RWPE2 (cell line): ENCODE measurements around the gene ATN1.

ENCODE experiments used
- ATAC-seq: fragments of 200-7000 bp; cut with Tn5 transposase; 3 replicates; pipeline ENCODE4 v1.9.1; 2021; ENCODE audit warnings: low read depth
- DNase-seq: peaks from one replicate; pipeline ENCODE4 v3.0.0-alpha.2; 2020; ENCODE audit warnings: low spot score
- H3K27ac ChIP-seq: fragments of 450-650 bp; 2 replicates; pipeline ENCODE4 v1.5.1; 2017; ENCODE audit warnings: mild to moderate bottlenecking; ENCODE audit not compliant: poor library complexity, severe bottlenecking
- H3K27me3 ChIP-seq: fragments of 250-450 bp; sonication (Bioruptor Pico); 2 replicates; pipeline ENCODE4 v1.5.1; 2021; ENCODE audit warnings: mild to moderate bottlenecking, moderate library complexity; ENCODE audit not compliant: insufficient read depth, poor library complexity, severe bottlenecking
- H3K36me3 ChIP-seq: fragments of 250-450 bp; sonication (Bioruptor Pico); 2 replicates; pipeline ENCODE4 v1.5.1; 2020; ENCODE audit warnings: low read depth, mild to moderate bottlenecking, moderate library complexity
- H3K4me1 ChIP-seq: fragments of 250-450 bp; sonication (Bioruptor Pico); 2 replicates; pipeline ENCODE4 v1.5.1; 2021; ENCODE audit warnings: mild to moderate bottlenecking, moderate library complexity; ENCODE audit not compliant: insufficient read depth, poor library complexity, severe bottlenecking
- H3K4me3 ChIP-seq: fragments of 250-450 bp; sonication (Bioruptor Pico); 2 replicates; pipeline ENCODE4 v1.5.1; 2021; ENCODE audit warnings: mild to moderate bottlenecking, moderate library complexity; ENCODE audit not compliant: severe bottlenecking
- H3K9me3 ChIP-seq: fragments of 250-450 bp; sonication (Bioruptor Pico); 2 replicates; pipeline ENCODE4 v1.5.1; 2021; ENCODE audit warnings: mild to moderate bottlenecking, moderate library complexity; ENCODE audit not compliant: severe bottlenecking
- CTCF ChIP-seq: fragments of 450-650 bp; IDR thresholded peaks from one replicate; pipeline ENCODE4 v1.5.1; 2017; ENCODE audit warnings: mild to moderate bottlenecking, moderate library complexity; ENCODE audit not compliant: poor library complexity, severe bottlenecking

ATN1 gene

GRCh38 chr12:6970096-6970527, 42.4 kb downstream of the ATN1 start:
- TF ChIP-seq CTCF: no peak
- peak overlapping the region; percentile 94 for H3K4me3 ChIP-seq
- H3K4me1 ChIP-seq: peaks cover 7% of the 10 kb centered on the region
- H3K36me3 ChIP-seq: peaks cover 73% of the 10 kb centered on the region
- peak overlapping the region; percentile 71 for H3K27ac ChIP-seq
- peak; percentile 64 for DNase-seq
- peak; percentile 51 for ATAC-seq
- H3K9me3 ChIP-seq: no peaks in the 10 kb centered on the region
- H3K27me3 ChIP-seq: no peaks in the 10 kb centered on the region

DNA sequence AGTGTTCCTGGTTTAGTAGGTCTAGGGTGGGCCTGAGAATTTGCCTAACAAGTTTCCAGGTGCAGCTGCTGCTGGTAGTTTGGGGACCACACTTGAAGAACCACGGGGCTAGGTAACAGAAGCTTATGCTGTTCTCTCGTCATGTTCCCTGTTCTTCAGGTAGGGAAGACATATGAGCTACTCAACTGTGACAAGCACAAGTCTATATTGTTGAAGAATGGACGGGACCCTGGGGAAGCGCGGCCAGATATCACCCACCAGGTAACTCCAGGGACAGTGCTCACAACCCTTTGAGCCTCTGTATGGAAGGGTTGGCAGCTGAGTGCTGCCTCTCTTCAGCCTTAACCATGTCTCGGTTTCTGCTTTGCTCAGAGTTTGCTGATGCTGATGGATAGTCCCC, 46.4 kb downstream of the ATN1 start:
- H3K4me1 ChIP-seq: peaks cover 2% of the 10 kb centered on the region
- TF ChIP-seq CTCF: no peak
- H3K36me3 ChIP-seq: peaks cover 62% of the 10 kb centered on the region
- no peaks in the 10 kb centered on the region for H3K9me3 ChIP-seq
- no peak for ATAC-seq
- no peak overlapping the region for H3K27ac ChIP-seq
- no peak overlapping the region for H3K4me3 ChIP-seq
- DNase-seq: no peak
- H3K27me3 ChIP-seq: no peaks in the 10 kb centered on the region

DNA sequence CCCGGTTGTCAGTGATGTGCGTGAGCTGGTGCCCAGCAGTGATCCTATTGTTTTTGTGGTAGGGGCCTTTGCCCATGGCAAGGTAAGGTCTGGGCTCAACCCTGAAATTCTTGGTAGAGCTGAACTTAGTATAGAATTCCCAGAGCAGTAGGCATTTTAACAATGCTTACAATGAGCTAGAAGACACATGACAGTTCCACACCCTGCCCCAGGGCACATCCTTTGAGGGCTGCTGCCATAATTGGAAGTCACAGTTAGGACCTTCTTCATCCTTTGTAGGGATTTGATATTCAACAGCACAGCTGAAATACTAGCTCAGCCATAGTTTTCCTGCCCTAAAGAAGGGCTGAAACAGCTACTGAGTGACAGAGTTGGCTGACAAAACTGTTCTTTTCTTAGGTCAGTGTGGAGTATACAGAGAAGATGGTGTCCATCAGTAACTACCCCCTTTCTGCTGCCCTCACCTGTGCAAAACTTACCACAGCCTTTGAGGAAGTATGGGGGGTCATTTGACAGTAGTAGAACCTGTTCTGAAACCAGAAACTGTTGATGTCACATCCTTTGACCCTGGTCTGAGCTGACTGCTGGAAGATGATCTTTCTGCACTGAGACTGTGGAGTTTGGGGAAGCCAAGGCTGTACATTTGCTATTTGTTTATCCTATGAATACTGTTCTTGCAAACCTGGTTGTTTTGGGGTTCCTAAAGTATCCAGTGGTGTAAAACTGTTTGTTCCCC, 47.7 kb downstream of the ATN1 start:
- no peak overlapping the region for H3K4me3 ChIP-seq
- no peaks in the 10 kb centered on the region for H3K4me1 ChIP-seq
- DNase-seq (no peak), ATAC-seq (no peak)
- TF ChIP-seq CTCF: no peak
- no peak overlapping the region for H3K27ac ChIP-seq
- no peaks in the 10 kb centered on the region for H3K9me3 ChIP-seq
- H3K27me3 ChIP-seq: no peaks in the 10 kb centered on the region
- peaks cover 58% of the 10 kb centered on the region for H3K36me3 ChIP-seq

GRCh38 chr12:6977653-6978052, 49.9 kb downstream of the ATN1 start:
- Histone ChIP-seq H3K4me1 (no peaks in the 10 kb centered on the region), H3K4me3 (no peak overlapping the region), H3K9me3 (no peaks in the 10 kb centered on the region), H3K27me3 (no peaks in the 10 kb centered on the region), H3K27ac (no peak overlapping the region), H3K36me3 (peaks cover 67% of the 10 kb centered on the region)
- DNase-seq: no peak
- no peak for ATAC-seq
- no peak for TF ChIP-seq CTCF

GRCh38 chr12:6978188-6978587, 50.4 kb downstream of the ATN1 start:
- DNase-seq: no peak
- Histone ChIP-seq H3K27me3 (no peaks in the 10 kb centered on the region), H3K4me1 (no peaks in the 10 kb centered on the region), H3K9me3 (no peaks in the 10 kb centered on the region), H3K4me3 (no peak overlapping the region), H3K27ac (no peak overlapping the region), H3K36me3 (peaks cover 72% of the 10 kb centered on the region)
- no peak for ATAC-seq
- no peak for TF ChIP-seq CTCF
